Embryonic facial prominence (tissue), 1 donor: Measurements from ENCODE around the gene EIF2B2.

ENCODE experiments used
- DNase-seq: peaks from one replicate; pipeline ENCODE4 v3.0.0-alpha.2; 2016; ENCODE audit errors: extremely low spot score

EIF2B2 gene

GRCh38 chr14:74973905-74974363 is 28.8 kb upstream of the EIF2B2 start:
- no peak for DNase-seq

GRCh38 chr14:74974364-74975058 is 28.2 kb upstream of the EIF2B2 start:
- no peak for DNase-seq

GRCh38 chr14:74975059-74975810 is 27.5 kb upstream of the EIF2B2 start:
- no peak for DNase-seq

GRCh38 chr14:74976264-74977113 is 26.2 kb upstream of the EIF2B2 start:
- DNase-seq = no peak

- DNase-seq = no peak
Observed at GRCh38 chr14:74977164-74977900, 25.4 kb upstream of the EIF2B2 start.

GRCh38 chr14:74977901-74978385 is 24.8 kb upstream of the EIF2B2 start:
- no peak for DNase-seq

GRCh38 chr14:74978416-74978947 is 24.2 kb upstream of the EIF2B2 start:
- no peak for DNase-seq

GRCh38 chr14:74979029-74979428 is 23.7 kb upstream of the EIF2B2 start:
- DNase-seq = no peak

- DNase-seq = no peak
Observed at GRCh38 chr14:74979442-74980397, 23.0 kb upstream of the EIF2B2 start.

- DNase-seq = no peak
Observed at GRCh38 chr14:74980398-74980730, 22.4 kb upstream of the EIF2B2 start.

- no peak for DNase-seq
Observed at GRCh38 chr14:74980731-74981461, 21.8 kb upstream of the EIF2B2 start.

GRCh38 chr14:74981462-74981782 is 21.3 kb upstream of the EIF2B2 start:
- no peak for DNase-seq

- no peak for DNase-seq
Observed at GRCh38 chr14:74981833-74982232, 20.9 kb upstream of the EIF2B2 start.

- no peak for DNase-seq
Observed at GRCh38 chr14:74982661-74983060, 20.1 kb upstream of the EIF2B2 start.

- DNase-seq = no peak
Observed at GRCh38 chr14:74983343-74983742, 19.4 kb upstream of the EIF2B2 start.

- no peak for DNase-seq
Observed at GRCh38 chr14:74984236-74985027, 18.3 kb upstream of the EIF2B2 start.

- no peak for DNase-seq
Observed at GRCh38 chr14:74985028-74985310, 17.8 kb upstream of the EIF2B2 start.

GRCh38 chr14:74985806-74986205 is 16.9 kb upstream of the EIF2B2 start:
- no peak for DNase-seq

GRCh38 chr14:74988131-74988530 is 14.6 kb upstream of the EIF2B2 start:
- DNase-seq = no peak
